H1 (cell line): ENCODE data around the gene BMERB1. TPM values are rescaled to one million over a fixed set of nuclear protein-coding genes. Genes with fewer than 3 reads are reported as not detected.
"Not testable (repeated sequence)": the region's sequence is repeated elsewhere in the genome, so short reads cannot be mapped to it uniquely, and the experiment has no call there.

ENCODE experiments used
- CTCF ChIA-PET: fragments of 300-600 bp; sonication (Branson Sonifier 250); formaldehyde crosslinking; loops from one replicate; lab custom pipeline; 2021; ENCODE audit not compliant: partially characterized antibody; lab: Charles Lee
- POLR2A ChIA-PET: fragments of 300-600 bp; sonication (Branson Sonifier 250); formaldehyde crosslinking; loops from one replicate; lab custom pipeline; 2021; ENCODE audit warnings: inconsistent platforms; ENCODE audit not compliant: partially characterized antibody; lab: Charles Lee
- DNase-seq, 2 experiments: peaks; one replicate each; pipeline versions ENCODE4 v3.0.0 to v3.0.0-alpha.2; 2010 to 2022; ENCODE audit warnings: low spot score in 2 of 2, low read depth in 1 of 2, mixed read lengths in 1 of 2
- FAIRE-seq: peaks from 2 replicates; lab custom pipeline; 2011; peaks lifted over from hg19 to GRCh38; lab: Jason Lieb, UNC
- H2AFZ ChIP-seq: 2 replicates; pipeline ENCODE4 v1.8.1; 2012; ENCODE audit warnings: low read length, inconsistent platforms
- H2AK5ac ChIP-seq: 2 replicates; pipeline ENCODE4 v1.6.1; 2013; ENCODE audit warnings: low read depth, low read length
- H2BK120ac ChIP-seq: replicated peaks from 2 replicates; pipeline ENCODE3; 2013; ENCODE audit warnings: low read depth, low read length, inconsistent platforms
- H2BK12ac ChIP-seq: 2 replicates; pipeline ENCODE4 v1.6.1; 2013; ENCODE audit warnings: low read depth, low read length
- H2BK15ac ChIP-seq: 2 replicates; pipeline ENCODE4 v1.6.1; 2013; ENCODE audit warnings: low read length
- H2BK20ac ChIP-seq: 2 replicates; pipeline ENCODE4 v1.6.1; 2013; ENCODE audit warnings: low read length
- H2BK5ac ChIP-seq: 2 replicates; pipeline ENCODE4 v1.6.1; 2013; ENCODE audit warnings: low read depth, low read length
- H3K14ac ChIP-seq: 2 replicates; pipeline ENCODE4 v1.6.1; 2013; ENCODE audit warnings: inconsistent platforms; ENCODE audit not compliant: insufficient read length
- H3K18ac ChIP-seq: 2 replicates; pipeline ENCODE4 v1.6.1; 2013; ENCODE audit warnings: low read length; ENCODE audit errors: extremely low read depth
- H3K23ac ChIP-seq: 2 replicates; pipeline ENCODE4 v1.6.1; 2013; ENCODE audit warnings: inconsistent platforms; ENCODE audit not compliant: insufficient read length
- H3K23me2 ChIP-seq: 2 replicates; pipeline ENCODE4 v1.6.1; 2013; ENCODE audit warnings: low read depth, low read length
- H3K27ac ChIP-seq: 2 replicates; pipeline ENCODE4 v1.6.1; 2011; ENCODE audit warnings: low read depth, low read length, inconsistent platforms
- H3K27me3 ChIP-seq, 4 experiments: replicated peaks in 1 of 4; 1 replicate in 1 of 4; 2 replicates in 3 of 4; pipeline versions ENCODE4 v1.6.1 to v1.8.1; 2011 to 2013; ENCODE audit warnings: low read length in 3 of 4, mild to moderate bottlenecking in 3 of 4, inconsistent platforms in 2 of 4, mixed read lengths in 2 of 4, moderate library complexity in 1 of 4; ENCODE audit not compliant: control insufficient read depth in 3 of 4, insufficient read depth in 3 of 4; ENCODE audit errors: extremely low read depth in 1 of 4
- H3K36me3 ChIP-seq, 4 experiments: 2 replicates each; pipeline versions ENCODE4 v1.6.1 to v1.8.1; 2011 to 2013; ENCODE audit warnings: mild to moderate bottlenecking in 4 of 4, low read length in 3 of 4, moderate library complexity in 2 of 4, control low read depth in 1 of 4, inconsistent platforms in 1 of 4; ENCODE audit not compliant: insufficient read depth in 4 of 4, control insufficient read depth in 2 of 4
- H3K4ac ChIP-seq: replicated peaks from 2 replicates; pipeline ENCODE3; 2013; ENCODE audit warnings: low read length, low read depth, mixed read lengths, inconsistent platforms; ENCODE audit not compliant: insufficient read length
- H3K4me1 ChIP-seq, 4 experiments: replicated peaks in 1 of 4; 1 replicate in 1 of 4; 2 replicates in 3 of 4; pipeline versions ENCODE4 v1.6.1 to v1.8.1; 2011 to 2013; ENCODE audit warnings: low read length in 3 of 4, inconsistent platforms in 2 of 4, mixed read lengths in 1 of 4; ENCODE audit not compliant: insufficient read depth in 4 of 4, control insufficient read depth in 3 of 4
- H3K4me2 ChIP-seq, 2 experiments: 2 replicates each; pipeline versions ENCODE4 v1.6.1 to v1.8.1; 2011 to 2013; ENCODE audit warnings: low read depth in 2 of 2, low read length in 2 of 2, control low read depth in 1 of 2, inconsistent platforms in 1 of 2, mild to moderate bottlenecking in 1 of 2; ENCODE audit not compliant: insufficient read depth in 1 of 2
- H3K4me3 ChIP-seq, 4 experiments: fragments of 200-600, 300-600 bp in 1 of 4; sonication (generic), shearing (Covaris generic), sonication (Bioruptor Twin) in 1 of 4; 2 replicates each; pipeline versions ENCODE4 v1.5.1 to v1.8.1; 2011 to 2016; ENCODE audit warnings: low read length in 4 of 4, low read depth in 3 of 4, control low read depth in 2 of 4, inconsistent platforms in 2 of 4, mild to moderate bottlenecking in 2 of 4, mixed read lengths in 1 of 4, moderate library complexity in 1 of 4; ENCODE audit not compliant: insufficient read depth in 2 of 4; ENCODE audit errors: extremely low read depth in 1 of 4
- H3K56ac ChIP-seq: replicated peaks from 2 replicates; pipeline ENCODE3; 2013; ENCODE audit warnings: low read depth, mild to moderate bottlenecking, mixed read lengths, low read length, inconsistent platforms; ENCODE audit not compliant: insufficient read length
- H3K79me1 ChIP-seq: 2 replicates; pipeline ENCODE4 v1.6.1; 2013; ENCODE audit warnings: low read depth, low read length, control low read depth
- H3K79me2 ChIP-seq, 2 experiments: 2 replicates each; pipeline versions ENCODE4 v1.6.1 to v1.8.1; 2012 to 2013; ENCODE audit warnings: low read length in 2 of 2, mild to moderate bottlenecking in 2 of 2, inconsistent platforms in 1 of 2; ENCODE audit not compliant: insufficient read depth in 2 of 2, control insufficient read depth in 1 of 2
- H3K9ac ChIP-seq, 4 experiments: replicated peaks in 1 of 4; 1 replicate in 1 of 4; 2 replicates in 3 of 4; pipeline versions ENCODE4 v1.6.1 to v1.8.1; 2011 to 2013; ENCODE audit warnings: low read depth in 3 of 4, low read length in 3 of 4, control low read depth in 2 of 4, mild to moderate bottlenecking in 2 of 4, moderate library complexity in 2 of 4, inconsistent platforms in 1 of 4; ENCODE audit errors: extremely low read depth in 1 of 4
- H3K9me3 ChIP-seq, 2 experiments: 2 replicates each; pipeline versions ENCODE4 v1.6.1 to v1.8.1; 2012 to 2013; ENCODE audit warnings: mild to moderate bottlenecking in 2 of 2, moderate library complexity in 2 of 2, control low read depth in 1 of 2, inconsistent platforms in 1 of 2, low read depth in 1 of 2, low read length in 1 of 2, mixed read lengths in 1 of 2; ENCODE audit not compliant: insufficient read depth in 2 of 2
- H4K20me1 ChIP-seq, 2 experiments: replicated peaks in 1 of 2; 2 replicates each; pipeline versions ENCODE3 to v1.8.1; 2011 to 2013; ENCODE audit warnings: inconsistent platforms in 2 of 2, low read length in 2 of 2, mild to moderate bottlenecking in 1 of 2; ENCODE audit not compliant: insufficient read depth in 2 of 2, control insufficient read depth in 1 of 2
- H4K5ac ChIP-seq: 2 replicates; pipeline ENCODE4 v1.6.1; 2013; ENCODE audit warnings: low read length, low read depth, mixed read lengths, inconsistent platforms; ENCODE audit not compliant: insufficient read length
- H4K8ac ChIP-seq: 2 replicates; pipeline ENCODE4 v1.8.0; 2013; ENCODE audit warnings: mild to moderate bottlenecking, moderate library complexity, low read length, inconsistent platforms; ENCODE audit not compliant: insufficient read depth; ENCODE audit errors: extremely low read depth
- H4K91ac ChIP-seq: replicated peaks from 2 replicates; pipeline ENCODE3; 2013; ENCODE audit warnings: low read length, mixed read lengths, inconsistent platforms; ENCODE audit not compliant: insufficient read length
- WGBS, 2 experiments: shearing (Covaris generic) in 1 of 2; methylation state at CpG; one replicate each; pipeline versions ENCODE4 v1.1.6 to v1.1.7; 2013 to 2015; ENCODE audit warnings: low lambda C conversion rate in 2 of 2, mixed read lengths in 2 of 2, inconsistent platforms in 1 of 2, low coverage in 1 of 2, missing lambda C conversion rate in 1 of 2; ENCODE audit not compliant: insufficient replicate concordance in 2 of 2, insufficient coverage in 1 of 2, insufficient read length in 1 of 2; ENCODE audit errors: extremely low coverage in 1 of 2, missing lambda C conversion rate in 1 of 2; 5-methylcytosine and 5-hydroxymethylcytosine counted together
- polyA plus RNA-seq, 7 experiments: library from polyadenylated mRNA; depleted of rRNA in 3 of 7; stranded (reverse) in 5 of 7; unstranded in 2 of 7; fragments of >200 nt in 5 of 7; fragments of 200-250 nt in 2 of 7; gene quantifications; 1 replicate in 5 of 7; 2 replicates in 1 of 7; 4 replicates in 1 of 7; pipeline versions ENCODE4 v1.2.1 to v1.2.3, GENCODE V29; 2011 to 2013; ENCODE audit warnings: missing spikeins in 2 of 7, mixed read lengths in 2 of 7
- total RNA-seq: library from RNA; stranded (reverse); fragmentation: NEBNext Ultra II Directional; extraction: Animal tissue kit (Norgen Biotek cat#: 25700); gene quantifications from 2 replicates; pipeline ENCODE4 v1.2.1, GENCODE V29; 2021

The BMERB1 gene
- total and polyA plus RNA-seq, 2 of the 8 experiments (the other 6 are each of a cell fraction or from before 2014, with no cell fraction given): 23.5 to 27.1 TPM

GRCh38 chr16:15421696-15422095 is 12.7 kb upstream of the BMERB1 start:
- DNase-seq, H3K79me2 ChIP-seq, H3K4ac ChIP-seq, H3K79me1 ChIP-seq, H3K9ac ChIP-seq, H3K27me3 ChIP-seq, H3K23me2 ChIP-seq, H2AK5ac ChIP-seq, H3K23ac ChIP-seq, H3K9me3 ChIP-seq, H4K8ac ChIP-seq, H2BK5ac ChIP-seq, H3K4me3 ChIP-seq, H2AFZ ChIP-seq, H2BK20ac ChIP-seq, H3K56ac ChIP-seq, FAIRE-seq, H3K14ac ChIP-seq, H4K91ac ChIP-seq, H3K18ac ChIP-seq, H3K27ac ChIP-seq, CTCF ChIA-PET, H2BK15ac ChIP-seq, H3K4me2 ChIP-seq, H4K5ac ChIP-seq, H3K36me3 ChIP-seq, H4K20me1 ChIP-seq, H3K4me1 ChIP-seq, H2BK12ac ChIP-seq, H2BK120ac ChIP-seq, POLR2A ChIA-PET: not testable (repeated sequence)
- 85% methylated on average over 5 of the region's 5 CpGs; no CpG with 5 or more reads in 1 of the 2 experiments for WGBS, 2 experiments
